Measurements from ENCODE around the gene SPSB1.
"Not testable (repeated sequence)": the region's sequence is repeated elsewhere in the genome, so short reads cannot be mapped to it uniquely, and the experiment has no call there.

The SPSB1 gene

DNA sequence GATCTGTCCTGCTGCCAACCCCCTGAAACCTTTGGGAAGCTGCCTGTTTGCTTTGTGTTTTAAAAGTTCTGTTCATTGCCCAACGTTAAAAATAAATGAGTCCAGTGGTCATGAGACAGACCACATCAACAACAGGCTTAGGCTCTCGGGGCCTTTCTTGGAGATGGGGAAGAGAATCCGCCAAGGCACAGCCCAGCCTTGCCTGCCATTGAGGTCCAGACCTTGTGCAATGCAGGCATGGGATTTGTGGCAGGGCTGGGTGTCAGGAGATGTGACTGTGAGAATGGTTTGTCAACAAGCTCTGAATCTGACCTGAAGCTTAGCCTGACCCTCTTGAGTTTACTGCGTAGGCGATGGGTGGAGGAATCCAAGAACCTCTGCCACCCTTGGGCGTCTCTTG lies 4.2 kb downstream of the SPSB1 start:
- Histone ChIP-seq H3K4me3 (ENCODE audit: control insufficient read depth in 1 of 7, extremely low read depth in 1 of 7, insufficient read depth in 4 of 7, low read depth in 2 of 7, low read length in 6 of 7) (no peak overlapping the region), H3K27me3 (replicated peaks in 2 of 5; ENCODE audit: control insufficient read depth in 4 of 5, insufficient read depth in 5 of 5, low read length in 4 of 5) (peaks cover 0 to 33% (median 13%) of the 10 kb centered on the region in 5 experiments), H3K27ac (ENCODE audit: insufficient read depth in 1 of 2, low read depth in 1 of 2, low read length in 2 of 2, poor library complexity in 1 of 2, severe bottlenecking in 2 of 2) (no peak overlapping the region), H3K4me1 (ENCODE audit: control extremely low read depth in 1 of 4, control insufficient read depth in 4 of 4, insufficient read depth in 4 of 4, low read length in 3 of 4) (peaks cover 0 to 34% (median 32%) of the 10 kb centered on the region in 4 experiments), H3K9me3 (ENCODE audit: control extremely low read depth in 1 of 5, control insufficient read depth in 4 of 5, insufficient read depth in 2 of 5, low read depth in 1 of 5, low read length in 4 of 5) (no peaks in the 10 kb centered on the region), H3K36me3 (ENCODE audit: control insufficient read depth in 4 of 4, insufficient read depth in 4 of 4, low read length in 3 of 4) (no peaks in the 10 kb centered on the region)
- ChIA-PET CTCF (no interaction called here), POLR2A (no interaction called here)
- WGBS (ENCODE audit: insufficient coverage): 100% methylated on average over 6 of the region's 6 CpGs
- no peak for DNase-seq

DNA sequence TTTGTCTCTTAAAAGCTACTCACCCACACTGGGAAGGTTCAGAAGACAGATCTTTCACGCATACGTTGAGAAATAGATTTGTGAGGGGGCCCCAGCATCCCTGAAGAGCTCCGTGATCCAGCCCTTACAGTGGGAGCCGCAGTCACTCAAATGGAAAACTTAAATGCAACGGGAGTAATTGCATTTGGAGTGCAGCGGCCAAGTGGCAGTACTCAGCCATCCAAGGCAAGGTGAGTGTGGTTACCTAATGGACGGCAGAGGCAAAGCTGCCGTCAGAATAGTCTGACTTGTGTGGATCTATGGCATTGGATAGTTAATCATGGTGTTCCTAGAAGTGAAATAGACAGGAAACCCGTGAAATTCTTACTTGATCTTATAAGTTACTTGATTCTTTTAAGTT lies 5.1 kb downstream of the SPSB1 start:
- no peak for DNase-seq
- Histone ChIP-seq H3K36me3 (ENCODE audit: control insufficient read depth in 4 of 4, insufficient read depth in 4 of 4, low read length in 3 of 4) (no peaks in the 10 kb centered on the region), H3K27me3 (replicated peaks in 2 of 5; ENCODE audit: control insufficient read depth in 4 of 5, insufficient read depth in 5 of 5, low read length in 4 of 5) (peaks cover 0 to 32% (median 11%) of the 10 kb centered on the region in 5 experiments), H3K27ac (ENCODE audit: insufficient read depth in 1 of 2, low read depth in 1 of 2, low read length in 2 of 2, poor library complexity in 1 of 2, severe bottlenecking in 2 of 2) (no peak overlapping the region), H3K4me1 (ENCODE audit: control extremely low read depth in 1 of 4, control insufficient read depth in 4 of 4, insufficient read depth in 4 of 4, low read length in 3 of 4) (peaks cover 0 to 32% (median 28%) of the 10 kb centered on the region in 4 experiments), H3K9me3 (ENCODE audit: control extremely low read depth in 1 of 5, control insufficient read depth in 4 of 5, insufficient read depth in 2 of 5, low read depth in 1 of 5, low read length in 4 of 5) (no peaks in the 10 kb centered on the region), H3K4me3 (ENCODE audit: control insufficient read depth in 1 of 7, extremely low read depth in 1 of 7, insufficient read depth in 4 of 7, low read depth in 2 of 7, low read length in 6 of 7) (no peak overlapping the region)
- CTCF ChIA-PET: interaction anchor here (1.2 to 1.5 kb wide), 2 partner anchors 13 to 23 kb away, joined by 3 to 4 read pairs; no protein-coding TSS in a partner anchor
- POLR2A ChIA-PET: no interaction called here
- WGBS (ENCODE audit: insufficient coverage): 95% methylated on average over 8 of the region's 9 CpGs

DNA sequence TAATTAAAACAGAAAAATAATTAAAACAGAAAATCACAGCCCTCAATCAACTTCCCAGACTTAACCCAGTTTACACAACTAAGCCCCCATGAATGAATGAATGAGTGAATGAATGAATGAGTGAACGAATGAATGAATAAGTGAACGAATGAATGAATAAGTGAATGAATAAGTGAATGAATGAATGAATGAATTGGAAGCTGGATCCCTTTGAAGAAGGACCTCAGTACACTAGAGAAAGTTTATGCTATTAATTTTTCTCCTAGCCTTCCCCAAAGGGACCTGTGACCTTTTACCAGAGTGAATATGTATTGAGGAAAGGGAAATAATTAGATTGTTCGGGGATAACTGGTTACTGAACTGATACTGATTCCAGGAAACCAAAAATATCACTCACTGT lies 5.6 kb downstream of the SPSB1 start:
- no peaks in the 10 kb centered on the region for H3K9me3 ChIP-seq (ENCODE audit: control extremely low read depth in 1 of 5, control insufficient read depth in 4 of 5, insufficient read depth in 2 of 5, low read depth in 1 of 5, low read length in 4 of 5)
- no peak overlapping the region for H3K4me3 ChIP-seq (ENCODE audit: control insufficient read depth in 1 of 7, extremely low read depth in 1 of 7, insufficient read depth in 4 of 7, low read depth in 2 of 7, low read length in 6 of 7)
- H3K4me1 ChIP-seq (ENCODE audit: control extremely low read depth in 1 of 4, control insufficient read depth in 4 of 4, insufficient read depth in 4 of 4, low read length in 3 of 4): peaks cover 0 to 33% (median 28%) of the 10 kb centered on the region in 4 experiments
- DNase-seq: no peak
- CTCF ChIA-PET: interaction anchor here (1.2 to 1.5 kb wide), 2 partner anchors 12 to 23 kb away, joined by 3 to 4 read pairs; no protein-coding TSS in a partner anchor
- peaks cover 0 to 32% (median 11%) of the 10 kb centered on the region in 5 experiments for H3K27me3 ChIP-seq (replicated peaks in 2 of 5; ENCODE audit: control insufficient read depth in 4 of 5, insufficient read depth in 5 of 5, low read length in 4 of 5)
- no peaks in the 10 kb centered on the region for H3K36me3 ChIP-seq (ENCODE audit: control insufficient read depth in 4 of 4, insufficient read depth in 4 of 4, low read length in 3 of 4)
- no CpG with 5 or more reads among the region's 3 CpGs for whole genome bisulfite sequencing (ENCODE audit: insufficient coverage)
- no peak overlapping the region for H3K27ac ChIP-seq (ENCODE audit: insufficient read depth in 1 of 2, low read depth in 1 of 2, low read length in 2 of 2, poor library complexity in 1 of 2, severe bottlenecking in 2 of 2)
- POLR2A ChIA-PET: no interaction called here

DNA sequence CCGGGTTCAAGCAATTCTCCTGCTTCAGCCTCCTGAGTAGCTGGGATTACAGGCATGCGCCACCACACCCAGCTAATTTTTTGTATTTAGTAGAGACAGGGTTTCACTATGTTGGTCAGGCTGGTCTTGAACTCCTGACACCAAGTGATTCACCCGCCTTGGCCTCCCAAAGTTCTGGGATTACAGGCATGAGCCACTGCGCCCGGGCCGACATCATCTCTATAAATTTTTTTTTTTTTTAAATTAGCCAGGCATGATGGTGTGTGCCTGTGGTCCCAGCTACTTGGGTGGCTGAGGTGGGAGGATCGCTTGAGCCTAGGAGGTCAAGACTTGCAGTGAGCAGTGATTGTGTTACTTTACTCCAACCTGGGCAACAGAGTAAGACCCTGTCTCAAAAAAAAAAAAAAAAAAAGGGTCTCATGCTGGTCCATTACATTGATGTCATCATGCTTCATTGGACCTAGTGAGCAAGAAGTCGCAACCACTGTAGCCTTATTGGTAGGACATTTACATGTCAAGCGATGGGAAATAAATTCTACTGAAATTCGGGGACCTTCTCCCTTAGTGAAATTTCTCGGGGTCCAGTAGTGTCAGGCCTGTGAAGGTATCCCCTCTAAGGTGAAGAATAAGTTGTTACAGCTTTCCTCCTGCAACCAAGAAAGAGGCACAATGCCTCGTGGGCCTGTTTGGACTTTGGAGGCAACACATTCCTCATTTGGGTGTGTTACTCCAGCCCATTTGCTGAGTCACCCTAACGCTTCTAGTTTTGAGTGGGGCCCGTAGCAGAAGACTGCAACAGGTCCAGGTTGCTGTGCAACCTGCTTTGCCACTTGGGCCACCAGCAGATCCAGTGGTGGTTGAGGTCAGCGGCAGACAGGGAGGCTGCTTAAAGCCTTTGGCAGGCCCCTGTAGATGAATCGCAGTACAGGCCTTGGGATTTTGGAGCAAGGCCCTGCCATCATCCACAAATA lies 7.2 kb downstream of the SPSB1 start:
- H3K27ac ChIP-seq (ENCODE audit: insufficient read depth in 1 of 2, low read depth in 1 of 2, low read length in 2 of 2, poor library complexity in 1 of 2, severe bottlenecking in 2 of 2); H3K9me3 ChIP-seq (ENCODE audit: control extremely low read depth in 1 of 5, control insufficient read depth in 4 of 5, insufficient read depth in 2 of 5, low read depth in 1 of 5, low read length in 4 of 5); POLR2A ChIA-PET; CTCF ChIA-PET; H3K4me3 ChIP-seq (ENCODE audit: control insufficient read depth in 1 of 7, extremely low read depth in 1 of 7, insufficient read depth in 4 of 7, low read depth in 2 of 7, low read length in 6 of 7); H3K36me3 ChIP-seq (ENCODE audit: control insufficient read depth in 4 of 4, insufficient read depth in 4 of 4, low read length in 3 of 4): not testable (repeated sequence)
- WGBS (ENCODE audit: insufficient coverage): 79% methylated on average over 10 of the region's 16 CpGs
- H3K27me3 ChIP-seq (replicated peaks in 2 of 5; ENCODE audit: control insufficient read depth in 4 of 5, insufficient read depth in 5 of 5, low read length in 4 of 5): peaks cover 0 to 22% (median 3%) of the 10 kb centered on the region in 5 experiments
- DNase-seq: peak in 2 of 3 donors; percentile 55 to 63
- H3K4me1 ChIP-seq (ENCODE audit: control extremely low read depth in 1 of 4, control insufficient read depth in 4 of 4, insufficient read depth in 4 of 4, low read length in 3 of 4): peaks cover 0 to 19% (median 14%) of the 10 kb centered on the region in 4 experiments

DNA sequence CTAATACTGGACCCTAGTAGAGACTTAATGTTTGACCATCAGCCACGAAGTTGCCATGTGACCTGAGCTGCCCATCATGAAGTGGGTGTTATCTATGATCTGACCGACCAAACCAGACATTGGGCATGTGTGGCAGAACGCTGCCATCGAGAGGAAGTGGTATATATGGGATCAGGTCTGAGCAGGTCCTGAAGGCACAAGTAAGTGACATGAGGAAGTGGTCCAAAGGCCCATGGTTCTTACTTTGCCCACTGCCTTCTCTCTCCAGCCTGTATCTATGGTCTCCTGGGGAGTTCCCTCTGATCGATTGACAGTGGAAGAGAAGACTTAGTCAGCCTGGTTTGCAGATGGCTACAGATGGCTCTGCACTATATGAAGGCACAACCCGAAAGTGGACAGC lies 7.9 kb downstream of the SPSB1 start:
- CTCF ChIA-PET: interaction anchor here (0.6 kb wide), 1 partner anchor 12 kb away, joined by 3 read pairs; no protein-coding TSS in a partner anchor
- peak in 2 of 3 donors; percentile 49 to 56 for DNase-seq
- H3K27me3 ChIP-seq (replicated peaks in 2 of 5; ENCODE audit: control insufficient read depth in 4 of 5, insufficient read depth in 5 of 5, low read length in 4 of 5): peaks cover 0 to 17% (median 3%) of the 10 kb centered on the region in 5 experiments
- 33% methylated on average over 3 of the region's 6 CpGs for WGBS (ENCODE audit: insufficient coverage)
- no peak overlapping the region for H3K4me3 ChIP-seq (ENCODE audit: control insufficient read depth in 1 of 7, extremely low read depth in 1 of 7, insufficient read depth in 4 of 7, low read depth in 2 of 7, low read length in 6 of 7)
- H3K36me3 ChIP-seq (ENCODE audit: control insufficient read depth in 4 of 4, insufficient read depth in 4 of 4, low read length in 3 of 4): no peaks in the 10 kb centered on the region
- no peaks in the 10 kb centered on the region for H3K9me3 ChIP-seq (ENCODE audit: control extremely low read depth in 1 of 5, control insufficient read depth in 4 of 5, insufficient read depth in 2 of 5, low read depth in 1 of 5, low read length in 4 of 5)
- POLR2A ChIA-PET: no interaction called here
- H3K27ac ChIP-seq (ENCODE audit: insufficient read depth in 1 of 2, low read depth in 1 of 2, low read length in 2 of 2, poor library complexity in 1 of 2, severe bottlenecking in 2 of 2): no peak overlapping the region
- H3K4me1 ChIP-seq (ENCODE audit: control extremely low read depth in 1 of 4, control insufficient read depth in 4 of 4, insufficient read depth in 4 of 4, low read length in 3 of 4): peaks cover 0 to 15% (median 11%) of the 10 kb centered on the region in 4 experiments

DNA sequence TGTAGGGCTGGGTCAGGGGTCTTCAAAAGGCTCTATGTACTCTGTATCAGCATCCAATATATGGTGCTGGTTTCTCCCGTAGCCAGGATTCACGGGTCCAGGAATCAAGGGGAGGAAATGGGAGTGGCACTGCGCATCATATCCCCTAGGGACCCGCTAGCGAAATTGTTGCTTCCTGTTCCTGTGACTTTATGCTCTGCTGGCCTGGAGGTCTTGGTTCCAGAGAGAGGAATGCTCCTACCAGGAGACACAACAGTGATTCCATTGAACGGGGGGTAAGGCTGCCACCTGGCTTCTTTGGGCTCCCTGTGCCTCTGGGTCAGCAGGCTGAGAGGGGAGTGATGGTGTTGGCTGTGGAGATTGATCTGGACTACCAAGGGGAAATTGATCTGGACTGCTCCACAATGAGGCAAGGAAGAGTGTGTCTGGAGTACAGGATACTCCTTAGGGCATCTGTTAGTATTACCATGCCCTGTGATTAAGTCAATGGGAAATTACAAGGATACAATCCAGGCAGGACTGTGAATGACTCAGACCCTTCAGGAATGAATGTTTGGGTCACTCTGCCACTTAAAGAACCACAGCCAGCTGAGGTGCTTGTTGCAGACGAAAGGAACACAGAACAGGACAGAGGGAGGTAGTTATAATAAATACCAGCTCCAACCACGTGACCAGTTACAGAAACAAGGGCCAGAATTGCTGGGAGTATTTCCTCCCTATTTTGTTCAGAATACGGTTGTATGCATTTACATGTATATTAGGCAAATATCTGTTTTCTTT lies 10.2 kb downstream of the SPSB1 start:
- no peak for DNase-seq
- Histone ChIP-seq H3K4me3 (ENCODE audit: control insufficient read depth in 1 of 7, extremely low read depth in 1 of 7, insufficient read depth in 4 of 7, low read depth in 2 of 7, low read length in 6 of 7) (no peak overlapping the region), H3K27me3 (replicated peaks in 2 of 5; ENCODE audit: control insufficient read depth in 4 of 5, insufficient read depth in 5 of 5, low read length in 4 of 5) (peaks cover 0 to 1% (median 0%) of the 10 kb centered on the region in 5 experiments), H3K9me3 (ENCODE audit: control extremely low read depth in 1 of 5, control insufficient read depth in 4 of 5, insufficient read depth in 2 of 5, low read depth in 1 of 5, low read length in 4 of 5) (no peaks in the 10 kb centered on the region), H3K27ac (ENCODE audit: insufficient read depth in 1 of 2, low read depth in 1 of 2, low read length in 2 of 2, poor library complexity in 1 of 2, severe bottlenecking in 2 of 2) (no peak overlapping the region), H3K36me3 (ENCODE audit: control insufficient read depth in 4 of 4, insufficient read depth in 4 of 4, low read length in 3 of 4) (no peaks in the 10 kb centered on the region), H3K4me1 (ENCODE audit: control extremely low read depth in 1 of 4, control insufficient read depth in 4 of 4, insufficient read depth in 4 of 4, low read length in 3 of 4) (peaks cover 0 to 15% (median 11%) of the 10 kb centered on the region in 4 experiments)
- CTCF ChIA-PET: no interaction called here
- POLR2A ChIA-PET: interaction anchor here (1.1 kb wide), 1 partner anchor 153 kb away, joined by 4 read pairs; no protein-coding TSS in a partner anchor
- WGBS (ENCODE audit: insufficient coverage): 88% methylated on average over 7 of the region's 9 CpGs
